ENCODE measurements around the gene PTPRH. TPM values are rescaled to one million over a fixed set of nuclear protein-coding genes. Genes with fewer than 3 reads are reported as not detected.
"Not testable (repeated sequence)": the region's sequence is repeated elsewhere in the genome, so short reads cannot be mapped to it uniquely, and the experiment has no call there.

Gene PTPRH
- total RNA-seq, 5 donors from 2014 or later (not counting 1 experiment from before 2014, with no cell fraction given), result 0.16 to 1.1 (median 0.51) TPM; not detected in 2

GRCh38 chr19:55226788-55227187 lies 17.5 kb upstream of the PTPRH start:
- peaks cover 22% of the 10 kb centered on the region for H3K36me3 Mint-ChIP-seq
- POLR2A ChIA-PET, result no interaction called here
- no peaks in the 10 kb centered on the region for H3K9me3 Mint-ChIP-seq
- H3K27ac Mint-ChIP-seq, result no peak overlapping the region
- H3K27me3 Mint-ChIP-seq, result no peaks in the 10 kb centered on the region
- Histone ChIP-seq H3K36me3 (ENCODE audit: control insufficient read depth in 2 of 2, extremely low read depth in 1 of 2, insufficient read depth in 1 of 2, low read length in 1 of 2) (peaks cover 28 to 60% of the 10 kb centered on the region in 2 donors), H3K4me1 (ENCODE audit: control insufficient read depth in 1 of 2, extremely low read depth in 1 of 2, insufficient read depth in 2 of 2, low read length in 2 of 2) (no peaks in the 10 kb centered on the region), H3K27me3 (replicated peaks in 1 of 2; ENCODE audit: control insufficient read depth in 2 of 2, extremely low read depth in 1 of 2, insufficient read depth in 2 of 2, low read length in 1 of 2) (no peaks in the 10 kb centered on the region), H3K9me3 (no peaks in the 10 kb centered on the region), H3K27ac (ENCODE audit: low read length) (no peak overlapping the region), H3K4me3 (ENCODE audit: control insufficient read depth in 1 of 2, extremely low read depth in 1 of 2, low read length in 1 of 2) (no peak overlapping the region)
- no peak overlapping the region for H3K4me3 Mint-ChIP-seq
- peaks cover 0 to 3% (median 0%) of the 10 kb centered on the region in 3 donors for H3K4me1 Mint-ChIP-seq
- CTCF ChIA-PET, result no interaction called here
- DNase-seq (no peak), ATAC-seq (replicated peaks in 1 of 4) (no peak)
- WGBS (ENCODE audit: insufficient coverage), result 90% methylated on average over 16 of the region's 18 CpGs

GRCh38 chr19:55226273-55226672 lies 17.0 kb upstream of the PTPRH start:
- CTCF ChIA-PET, result no interaction called here
- Mint-ChIP-seq H3K27me3 (no peaks in the 10 kb centered on the region), H3K36me3 (peaks cover 26% of the 10 kb centered on the region)

GRCh38 chr19:55225415-55225958 lies 16.2 kb upstream of the PTPRH start:
- Histone ChIP-seq H3K4me1 (ENCODE audit: control insufficient read depth in 1 of 2, extremely low read depth in 1 of 2, insufficient read depth in 2 of 2, low read length in 2 of 2) (no peaks in the 10 kb centered on the region), H3K27ac (ENCODE audit: low read length) (no peak overlapping the region), H3K4me3 (ENCODE audit: control insufficient read depth in 1 of 2, extremely low read depth in 1 of 2, low read length in 1 of 2) (no peak overlapping the region), H3K9me3 (no peaks in the 10 kb centered on the region), H3K27me3 (replicated peaks in 1 of 2; ENCODE audit: control insufficient read depth in 2 of 2, extremely low read depth in 1 of 2, insufficient read depth in 2 of 2, low read length in 1 of 2) (no peaks in the 10 kb centered on the region), H3K36me3 (ENCODE audit: control insufficient read depth in 2 of 2, extremely low read depth in 1 of 2, insufficient read depth in 1 of 2, low read length in 1 of 2) (peaks cover 21 to 48% of the 10 kb centered on the region in 2 donors)
- 84% methylated on average over 3 of the region's 7 CpGs for WGBS (ENCODE audit: insufficient coverage)
- Mint-ChIP-seq H3K27me3 (no peaks in the 10 kb centered on the region), H3K27ac (peak overlapping the region in 1 of 2 donors; percentile 35), H3K36me3 (peaks cover 33% of the 10 kb centered on the region), H3K4me3 (no peak overlapping the region), H3K9me3 (peaks cover 0 to 10% (median 2%) of the 10 kb centered on the region in 3 donors), H3K4me1 (peaks cover 0 to 3% (median 0%) of the 10 kb centered on the region in 3 donors)
- ATAC-seq (replicated peaks in 1 of 4), result no peak
- POLR2A ChIA-PET, result no interaction called here
- no peak for DNase-seq
- CTCF ChIA-PET, result no interaction called here

More at GRCh38 chr19:55226273-55226672, 17.0 kb upstream of the PTPRH start:
- Mint-ChIP-seq H3K9me3 (peaks cover 0 to 4% (median 2%) of the 10 kb centered on the region in 3 donors), H3K27ac (no peak overlapping the region), H3K4me3 (no peak overlapping the region), H3K4me1 (peaks cover 0 to 3% (median 0%) of the 10 kb centered on the region in 3 donors)
- DNase-seq, result no peak
- Histone ChIP-seq H3K36me3 (ENCODE audit: control insufficient read depth in 2 of 2, extremely low read depth in 1 of 2, insufficient read depth in 1 of 2, low read length in 1 of 2) (peaks cover 24 to 55% of the 10 kb centered on the region in 2 donors), H3K27me3 (replicated peaks in 1 of 2; ENCODE audit: control insufficient read depth in 2 of 2, extremely low read depth in 1 of 2, insufficient read depth in 2 of 2, low read length in 1 of 2) (no peaks in the 10 kb centered on the region), H3K4me1 (ENCODE audit: control insufficient read depth in 1 of 2, extremely low read depth in 1 of 2, insufficient read depth in 2 of 2, low read length in 2 of 2) (no peaks in the 10 kb centered on the region), H3K27ac (ENCODE audit: low read length) (no peak overlapping the region), H3K4me3 (ENCODE audit: control insufficient read depth in 1 of 2, extremely low read depth in 1 of 2, low read length in 1 of 2) (no peak overlapping the region), H3K9me3 (no peaks in the 10 kb centered on the region)
- ATAC-seq (replicated peaks in 1 of 4), result no peak
- WGBS (ENCODE audit: insufficient coverage), result 86% methylated on average over 8 of the region's 9 CpGs
- POLR2A ChIA-PET, result no interaction called here

- H3K4me1 Mint-ChIP-seq; H3K27me3 Mint-ChIP-seq; H3K27ac ChIP-seq (ENCODE audit: low read length); DNase-seq; ATAC-seq (replicated peaks in 1 of 4); H3K9me3 ChIP-seq; H3K4me1 ChIP-seq (ENCODE audit: control insufficient read depth in 1 of 2, extremely low read depth in 1 of 2, insufficient read depth in 2 of 2, low read length in 2 of 2); H3K4me3 Mint-ChIP-seq; H3K4me3 ChIP-seq (ENCODE audit: control insufficient read depth in 1 of 2, extremely low read depth in 1 of 2, low read length in 1 of 2); POLR2A ChIA-PET; CTCF ChIA-PET; H3K27ac Mint-ChIP-seq; H3K27me3 ChIP-seq (replicated peaks in 1 of 2; ENCODE audit: control insufficient read depth in 2 of 2, extremely low read depth in 1 of 2, insufficient read depth in 2 of 2, low read length in 1 of 2): not testable (repeated sequence)
- Mint-ChIP-seq H3K36me3 (peaks cover 33% of the 10 kb centered on the region), H3K9me3 (peaks cover 0 to 13% (median 2%) of the 10 kb centered on the region in 3 donors)
- peaks cover 20 to 42% of the 10 kb centered on the region in 2 donors for H3K36me3 ChIP-seq (ENCODE audit: control insufficient read depth in 2 of 2, extremely low read depth in 1 of 2, insufficient read depth in 1 of 2, low read length in 1 of 2)
- 94% methylated on average over 7 of the region's 11 CpGs for WGBS (ENCODE audit: insufficient coverage)
Observed at GRCh38 chr19:55224679-55225414, 15.5 kb upstream of the PTPRH start.

GRCh38 chr19:55224038-55224665 lies 14.9 kb upstream of the PTPRH start:
- DNase-seq (no peak), ATAC-seq (replicated peaks in 1 of 4) (peak in 2 of 4 experiments; percentile 11 to 20)
- Histone ChIP-seq H3K36me3 (ENCODE audit: control insufficient read depth in 2 of 2, extremely low read depth in 1 of 2, insufficient read depth in 1 of 2, low read length in 1 of 2) (peaks cover 18 to 35% of the 10 kb centered on the region in 2 donors), H3K9me3 (no peaks in the 10 kb centered on the region), H3K4me1 (ENCODE audit: control insufficient read depth in 1 of 2, extremely low read depth in 1 of 2, insufficient read depth in 2 of 2, low read length in 2 of 2) (no peaks in the 10 kb centered on the region), H3K27me3 (replicated peaks in 1 of 2; ENCODE audit: control insufficient read depth in 2 of 2, extremely low read depth in 1 of 2, insufficient read depth in 2 of 2, low read length in 1 of 2) (no peaks in the 10 kb centered on the region), H3K27ac (ENCODE audit: low read length) (no peak overlapping the region), H3K4me3 (ENCODE audit: control insufficient read depth in 1 of 2, extremely low read depth in 1 of 2, low read length in 1 of 2) (no peak overlapping the region)
- ChIA-PET POLR2A (no interaction called here), CTCF (no interaction called here)
- no peak overlapping the region for H3K4me3 Mint-ChIP-seq
- H3K36me3 Mint-ChIP-seq, result peaks cover 31% of the 10 kb centered on the region
- peaks cover 0 to 13% (median 2%) of the 10 kb centered on the region in 3 donors for H3K9me3 Mint-ChIP-seq
- H3K27me3 Mint-ChIP-seq, result no peaks in the 10 kb centered on the region
- peaks cover 0 to 3% (median 0%) of the 10 kb centered on the region in 3 donors for H3K4me1 Mint-ChIP-seq
- WGBS (ENCODE audit: insufficient coverage), result 83% methylated on average over 22 of the region's 26 CpGs
- no peak overlapping the region for H3K27ac Mint-ChIP-seq

DNA sequence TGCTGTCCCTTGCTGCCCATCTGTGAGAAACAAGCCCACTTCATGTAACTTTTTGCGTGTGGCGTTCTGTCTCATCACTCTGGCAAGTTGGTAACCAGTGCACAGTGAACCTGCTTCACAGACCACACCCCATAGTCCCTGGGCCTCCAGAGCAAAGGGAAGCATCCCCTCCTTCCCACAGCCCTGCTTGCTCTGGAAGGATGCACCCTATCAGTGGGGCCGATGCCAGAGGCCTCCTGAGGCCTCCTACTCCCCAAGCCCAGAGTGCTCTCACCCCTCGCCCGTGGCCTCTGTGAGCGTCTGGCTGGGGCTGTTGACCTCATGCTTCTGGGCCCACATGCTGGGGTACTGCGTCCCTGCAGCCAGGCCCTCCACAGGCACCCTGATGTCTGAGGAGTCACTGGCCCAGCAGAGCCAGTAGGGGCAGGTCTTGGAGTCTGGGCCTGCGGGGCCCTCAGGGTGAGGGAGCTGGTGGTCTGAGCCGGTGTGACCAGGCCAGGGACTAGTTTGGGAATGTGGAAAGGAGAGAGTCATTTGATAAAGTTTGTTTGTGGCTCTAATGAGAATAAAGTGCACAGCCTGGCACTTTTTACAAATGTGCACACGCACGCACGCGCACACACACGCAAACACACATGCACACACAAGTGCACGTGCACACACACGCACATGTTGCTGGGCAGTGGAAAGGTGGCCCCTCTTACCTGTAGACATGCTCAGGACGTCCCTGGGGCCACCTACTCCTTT lies 14.2 kb upstream of the PTPRH start:
- DNase-seq (no peak), ATAC-seq (replicated peaks in 1 of 4) (no peak)
- Histone ChIP-seq H3K27me3 (replicated peaks in 1 of 2; ENCODE audit: control insufficient read depth in 2 of 2, extremely low read depth in 1 of 2, insufficient read depth in 2 of 2, low read length in 1 of 2) (no peaks in the 10 kb centered on the region), H3K4me1 (ENCODE audit: control insufficient read depth in 1 of 2, extremely low read depth in 1 of 2, insufficient read depth in 2 of 2, low read length in 2 of 2) (no peaks in the 10 kb centered on the region), H3K9me3 (no peaks in the 10 kb centered on the region), H3K27ac (ENCODE audit: low read length) (no peak overlapping the region), H3K36me3 (ENCODE audit: control insufficient read depth in 2 of 2, extremely low read depth in 1 of 2, insufficient read depth in 1 of 2, low read length in 1 of 2) (peaks cover 18 to 29% of the 10 kb centered on the region in 2 donors), H3K4me3 (ENCODE audit: control insufficient read depth in 1 of 2, extremely low read depth in 1 of 2, low read length in 1 of 2) (no peak overlapping the region)
- peaks cover 0 to 3% (median 0%) of the 10 kb centered on the region in 3 donors for H3K4me1 Mint-ChIP-seq
- WGBS (ENCODE audit: insufficient coverage), result 97% methylated on average over 12 of the region's 17 CpGs
- CTCF ChIA-PET, result no interaction called here
- POLR2A ChIA-PET, result no interaction called here
- H3K4me3 Mint-ChIP-seq, result no peak overlapping the region
- H3K36me3 Mint-ChIP-seq, result peaks cover 29% of the 10 kb centered on the region
- H3K27me3 Mint-ChIP-seq, result no peaks in the 10 kb centered on the region
- no peak overlapping the region for H3K27ac Mint-ChIP-seq
- H3K9me3 Mint-ChIP-seq, result peaks cover 0 to 13% (median 2%) of the 10 kb centered on the region in 3 donors

Data from T-cell (primary cell).